Pancreas (tissue), 10 donors: ENCODE measurements around the gene PUM1. TPM values are rescaled to one million over a fixed set of nuclear protein-coding genes. Genes with fewer than 3 reads are reported as not detected.
"Not testable (repeated sequence)": the region's sequence is repeated elsewhere in the genome, so short reads cannot be mapped to it uniquely, and the experiment has no call there.

Experiments used
- ATAC-seq, 4 donors: fragments of 200-7000 bp; cut with Tn5 transposase; one replicate each; pipeline versions ENCODE4 v1.8.0 to v1.9.1; 2020; ENCODE audit warnings: mild to moderate bottlenecking in 4 of 4, moderate library complexity in 4 of 4
- DNase-seq, 6 donors: peaks; one replicate each; pipeline ENCODE4 v3.0.0-alpha.2; 2020
- FAIRE-seq: peaks from 2 replicates; lab custom pipeline; 2012; peaks lifted over from hg19 to GRCh38; lab: Jason Lieb, UNC
- H3K27ac ChIP-seq, 4 donors: fragments of 200-600 bp; sonication (generic); 1 replicate in 3 of 4; 2 replicates in 1 of 4; pipeline versions ENCODE4 v1.5.0 to v1.8.0; 2020
- H3K27me3 ChIP-seq, 4 donors: fragments of 200-600 bp; one replicate each; pipeline ENCODE4 v1.8.0; 2021
- H3K36me3 ChIP-seq, 3 donors: fragments of 200-600 bp; sonication (generic) in 1 of 3; one replicate each; pipeline versions ENCODE4 v1.5.0 to v1.8.0; 2020 to 2021
- H3K4me1 ChIP-seq, 3 donors: fragments of 200-600 bp; one replicate each; pipeline ENCODE4 v1.8.0; 2021
- H3K4me3 ChIP-seq, 4 donors: fragments of 200-600 bp; sonication (generic) in 2 of 4; one replicate each; pipeline versions ENCODE4 v1.5.0 to v1.8.0; 2020 to 2021
- H3K9me3 ChIP-seq, 4 donors: fragments of 200-600 bp; one replicate each; pipeline ENCODE4 v1.8.0; 2021
- CTCF ChIP-seq, 4 donors: fragments of 200-600 bp; sonication (generic) in 3 of 4; IDR thresholded peaks; one replicate each; pipeline versions ENCODE4 v1.5.0 to v1.8.0; 2021; ENCODE audit warnings: antibody characterized with exemption in 4 of 4
- WGBS, 2 donors: extraction: QIAGEN DNeasy Blood & Tissue Kit; methylation state at CpG; one replicate each; pipeline ENCODE4 v1.1.7; 2013; 5-methylcytosine and 5-hydroxymethylcytosine counted together
- intact Hi-C, 3 donors: fragments of 100-400 bp; cut with DNase I; formaldehyde crosslinking; loops; one replicate each; pipeline versions ENCODE4 v1.11.1 to v1.14.2; 2022
- polyA plus RNA-seq, 2 donors: library from polyadenylated mRNA; stranded (reverse); fragments of 200-250 nt; gene quantifications; one replicate each; pipeline ENCODE4 v1.2.3, GENCODE V29; 2013
- total RNA-seq, 6 donors: library from RNA; stranded (reverse); fragmentation: NEBNext Ultra II Directional in 4 of 6; extraction: Animal tissue kit (Norgen Biotek cat#: 25700) in 4 of 6; gene quantifications; one replicate each; pipeline versions ENCODE4 v1.2.1 to v1.2.4, GENCODE V29; 2021 to 2023
- donor health status: healthy with polysubstance abuse.
- donor health status: DM: no; HTN: no; CAD: no; lungs with moderate emphysema.
- donor health status: DM: no; HTN: no; CAD: no.
- donor health status: control.
- donor health status: control.
- donor health status: Bipolar disorder and iron deficiency.
- donor health status: DM: yes; HTN: yes; CAD: no.
- donor health status: DM: no; HTN: no; CAD: no.
- donor health status: DM: no; HTN: no; CAD: no.
- donor health status: DM: yes; HTN: yes; CAD: no.

PUM1 gene
- total and polyA plus RNA-seq, 8 donors, result 16.9 to 75.8 (median 43.1) TPM

- H3K27ac ChIP-seq, result no peak overlapping the region
- no peak for TF ChIP-seq CTCF (IDR thresholded peaks at IDR 0.05)
- DNase-seq, result no peak
- H3K4me3 ChIP-seq, result no peak overlapping the region
- no peak for ATAC-seq
- WGBS, 2 donors, result 89 to 93% methylated on average over 3 of the region's 3 CpGs
- H3K36me3 ChIP-seq, result peaks cover 0 to 54% (median 18%) of the 10 kb centered on the region in 3 donors
- no peaks in the 10 kb centered on the region for H3K4me1 ChIP-seq
- intact Hi-C loops, result no loop called here
- H3K9me3 ChIP-seq, result no peaks in the 10 kb centered on the region
- H3K27me3 ChIP-seq, result no peaks in the 10 kb centered on the region
- no peak for FAIRE-seq
Measured at GRCh38 chr1:30948278-30948677, 117.2 kb downstream of the PUM1 start.

GRCh38 chr1:30947212-30947611 lies 118.3 kb downstream of the PUM1 start:
- no peak for TF ChIP-seq CTCF (IDR thresholded peaks at IDR 0.05)
- ATAC-seq, result no peak
- no peak for FAIRE-seq
- H3K27ac ChIP-seq, result no peak overlapping the region
- intact Hi-C loops, result no loop called here
- peaks cover 0 to 54% (median 16%) of the 10 kb centered on the region in 3 donors for H3K36me3 ChIP-seq
- H3K27me3 ChIP-seq, result no peaks in the 10 kb centered on the region
- no peak for DNase-seq
- no peaks in the 10 kb centered on the region for H3K4me1 ChIP-seq
- H3K9me3 ChIP-seq, result no peaks in the 10 kb centered on the region
- no peak overlapping the region for H3K4me3 ChIP-seq

- H3K27me3 ChIP-seq, result no peaks in the 10 kb centered on the region
Measured at GRCh38 chr1:30942326-30942963, 123.1 kb downstream of the PUM1 start.

GRCh38 chr1:30940541-30940940 lies 125.0 kb downstream of the PUM1 start:
- DNase-seq (no peak), ATAC-seq (no peak), FAIRE-seq (no peak)
- intact Hi-C loops, result no loop called here
- Histone ChIP-seq H3K9me3 (no peaks in the 10 kb centered on the region), H3K27me3 (no peaks in the 10 kb centered on the region), H3K36me3 (peaks cover 0 to 54% (median 12%) of the 10 kb centered on the region in 3 donors), H3K4me1 (no peaks in the 10 kb centered on the region), H3K27ac (no peak overlapping the region), H3K4me3 (no peak overlapping the region)
- no peak for TF ChIP-seq CTCF (IDR thresholded peaks at IDR 0.05)

More at GRCh38 chr1:30942326-30942963, 123.1 kb downstream of the PUM1 start:
- no peak for TF ChIP-seq CTCF (IDR thresholded peaks at IDR 0.05)
- no peak for FAIRE-seq
- Histone ChIP-seq H3K27ac (no peak overlapping the region), H3K4me1 (no peaks in the 10 kb centered on the region), H3K4me3 (no peak overlapping the region), H3K36me3 (peaks cover 0 to 45% (median 7%) of the 10 kb centered on the region in 3 donors), H3K9me3 (no peaks in the 10 kb centered on the region)
- no peak for DNase-seq
- intact Hi-C loops, result no loop called here
- no peak for ATAC-seq
- 94 to 99% methylated on average over 7 of the region's 7 CpGs for WGBS, 2 donors

- no peak for ATAC-seq
- Histone ChIP-seq H3K4me1 (no peaks in the 10 kb centered on the region), H3K4me3 (no peak overlapping the region), H3K27ac (no peak overlapping the region), H3K27me3 (no peaks in the 10 kb centered on the region), H3K36me3 (peaks cover 0 to 45% (median 13%) of the 10 kb centered on the region in 3 donors), H3K9me3 (no peaks in the 10 kb centered on the region)
- 89 to 92% methylated on average over 20 of the region's 20 CpGs for WGBS, 2 donors
- TF ChIP-seq CTCF (IDR thresholded peaks at IDR 0.05), result no peak
- intact Hi-C loops, result no loop called here
- DNase-seq, result no peak
- FAIRE-seq, result no peak
Measured at GRCh38 chr1:30936541-30937171, 128.9 kb downstream of the PUM1 start.

- H3K4me3 ChIP-seq, DNase-seq, H3K4me1 ChIP-seq, H3K27ac ChIP-seq, H3K27me3 ChIP-seq, FAIRE-seq, intact Hi-C loops, ATAC-seq, H3K9me3 ChIP-seq: not testable (repeated sequence)
- H3K36me3 ChIP-seq, result peaks cover 0 to 46% (median 11%) of the 10 kb centered on the region in 3 donors
- no CpG with 5 or more reads among the region's 4 CpGs for WGBS, 2 donors
Measured at GRCh38 chr1:30935758-30936157, 129.8 kb downstream of the PUM1 start.
